AML-193 (cell line): ENCODE measurements around the gene RMDN3.

Experiments
- DNase-seq, 2 experiments: peaks; one replicate each; lab custom pipeline; 2025; lab: John Stamatoyannopoulos, UW

Gene RMDN3

DNA sequence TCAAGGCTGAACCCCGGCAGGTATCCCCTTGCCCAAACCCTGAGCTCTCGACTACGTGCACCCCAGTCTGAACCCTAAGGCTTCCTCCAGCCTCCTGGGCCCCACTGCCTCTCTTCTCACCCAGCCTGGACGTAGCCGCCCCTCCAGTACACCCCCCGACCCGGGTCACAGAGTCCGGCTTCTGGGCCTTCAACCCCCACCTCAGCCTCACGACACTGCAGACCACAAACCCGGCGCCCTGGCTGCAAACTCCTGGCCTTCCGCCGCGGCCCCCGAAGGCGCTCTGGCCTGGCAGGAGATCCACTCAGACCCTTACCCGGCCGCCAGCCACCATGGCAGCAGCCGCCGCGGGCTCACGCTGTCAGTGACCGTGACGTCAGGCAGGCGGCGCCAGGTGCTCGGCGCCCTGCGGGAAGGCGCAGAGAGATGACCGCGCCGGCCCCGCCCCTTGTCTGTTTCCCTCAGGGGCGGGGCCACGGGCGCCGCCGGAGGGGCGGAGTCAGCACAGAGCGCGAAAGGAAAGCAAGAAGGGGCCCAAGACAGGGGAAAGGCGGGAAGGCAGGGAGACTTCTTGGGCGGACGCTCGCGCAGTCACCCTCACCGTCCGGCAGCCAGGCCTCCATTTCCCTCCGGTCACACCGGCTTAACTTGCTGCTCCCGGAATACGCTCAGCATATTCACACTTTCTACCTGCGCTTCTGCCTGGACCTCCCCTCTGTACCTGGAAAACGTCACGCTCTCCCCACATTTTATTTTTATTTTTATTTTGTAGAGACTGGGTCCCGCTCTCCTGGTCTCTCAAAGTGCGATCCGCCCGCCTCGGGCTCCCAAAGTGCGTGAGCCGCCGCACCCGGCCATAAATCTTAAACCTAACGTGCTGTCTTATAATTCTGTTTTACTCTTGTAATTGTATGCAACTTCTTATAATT lies at the start of gene RMDN3:
Gene RMDN3, minus strand, starts transcription at position 372 of the 929 bp plus-strand sequence. CDS start 471 bp downstream, outside the sequence.
- peak; percentile 90 to 91 for DNase-seq

- no peak for DNase-seq
Measured at GRCh38 chr15:40803688-40804087, 48.6 kb upstream of the RMDN3 start.

DNA sequence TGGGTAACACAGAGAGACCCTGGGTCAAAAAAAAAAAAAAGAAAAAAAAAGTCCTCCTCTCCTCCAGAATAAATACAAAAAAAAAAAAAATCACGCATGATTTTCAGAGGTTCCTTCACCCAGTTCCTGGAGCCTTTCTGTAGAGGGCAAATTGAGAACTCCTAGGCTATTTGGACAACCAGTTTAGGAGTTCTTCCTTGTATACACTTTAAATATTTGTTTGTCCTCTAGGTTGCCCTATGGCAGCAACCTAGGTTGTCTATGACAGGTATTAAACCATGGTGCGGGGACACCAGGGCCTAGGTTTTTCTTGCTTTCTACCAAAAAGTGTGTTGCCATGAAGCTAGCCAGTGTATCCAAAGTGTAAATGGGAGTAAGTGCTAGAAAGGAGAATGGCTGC lies 48.0 kb upstream of the RMDN3 start:
- no peak for DNase-seq

GRCh38 chr15:40799523-40799922 lies 44.5 kb upstream of the RMDN3 start:
- DNase-seq = no peak

DNA sequence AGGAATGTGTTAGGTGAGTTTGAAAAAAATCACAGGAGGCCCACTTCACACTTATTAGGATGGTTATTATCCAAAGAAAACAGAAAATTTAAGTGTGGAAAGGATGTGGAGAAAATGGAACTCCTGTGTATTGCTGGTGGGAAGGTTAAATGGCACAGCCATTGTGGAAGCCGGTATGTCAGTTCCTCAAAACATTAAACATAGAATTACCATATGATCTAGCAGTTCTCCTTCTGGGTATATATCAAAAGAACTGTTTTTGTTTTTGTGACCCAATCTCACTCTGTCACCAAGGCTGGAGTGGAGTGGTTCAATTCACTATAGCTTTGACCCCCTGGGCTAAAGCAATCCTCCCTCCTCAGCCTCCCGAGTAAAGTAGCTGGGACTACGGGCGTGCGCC lies 41.5 kb upstream of the RMDN3 start:
- DNase-seq = peak in 1 of 2 experiments; percentile 8

DNA sequence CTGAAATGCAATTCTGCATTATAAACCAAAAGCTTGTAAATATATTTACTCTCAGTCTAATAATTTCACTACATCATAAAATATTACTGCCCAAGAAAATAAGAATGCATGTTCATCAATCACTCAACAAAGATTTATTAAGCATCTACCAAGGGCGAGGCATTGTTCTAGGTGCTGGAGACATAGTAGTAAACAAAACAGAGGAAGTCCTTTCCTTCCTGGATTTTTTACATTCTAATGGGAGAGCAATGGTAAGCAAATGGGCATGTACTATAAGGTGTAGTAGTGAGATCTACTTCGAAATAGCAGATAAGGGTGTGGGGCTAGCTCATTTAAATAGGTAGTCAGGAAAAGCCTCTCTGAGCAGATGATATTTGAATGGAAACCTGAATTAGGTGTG lies 41.0 kb upstream of the RMDN3 start:
- no peak for DNase-seq

DNA sequence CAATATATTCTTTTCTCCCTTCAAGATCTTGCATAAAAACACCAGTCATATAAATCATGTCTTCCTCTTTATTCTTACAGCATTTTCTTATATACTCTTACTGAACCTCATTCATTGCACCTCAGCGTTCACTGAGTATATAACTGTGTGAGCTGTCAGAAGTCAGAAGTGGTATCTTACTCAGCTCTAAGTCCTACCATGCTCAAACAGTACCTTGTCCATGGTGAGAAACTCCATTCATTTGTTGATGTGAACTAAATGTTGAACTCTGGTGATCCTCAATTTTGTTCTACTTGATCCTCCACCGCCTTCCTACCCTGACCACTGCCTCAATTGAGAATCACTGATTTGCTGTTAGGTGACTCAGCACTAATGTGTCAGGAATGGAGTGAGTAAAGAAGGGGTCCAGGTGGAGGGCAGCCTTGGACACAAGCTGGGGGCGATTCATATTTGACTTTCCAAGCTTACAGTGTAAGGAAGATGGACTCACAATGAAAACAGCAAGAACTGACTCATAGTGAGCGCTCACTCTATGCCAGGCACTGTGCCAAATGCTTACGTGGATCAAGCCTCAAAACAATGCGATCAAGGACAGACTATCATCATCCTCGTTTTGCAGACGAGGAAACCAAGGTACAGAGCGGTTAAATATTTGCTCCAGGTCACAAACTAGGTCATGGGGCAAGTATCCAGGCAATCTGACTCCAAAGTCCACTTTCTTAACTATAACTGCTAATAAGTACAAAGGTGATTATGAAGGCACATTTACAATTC lies 38.3 kb upstream of the RMDN3 start:
- DNase-seq = no peak

DNA sequence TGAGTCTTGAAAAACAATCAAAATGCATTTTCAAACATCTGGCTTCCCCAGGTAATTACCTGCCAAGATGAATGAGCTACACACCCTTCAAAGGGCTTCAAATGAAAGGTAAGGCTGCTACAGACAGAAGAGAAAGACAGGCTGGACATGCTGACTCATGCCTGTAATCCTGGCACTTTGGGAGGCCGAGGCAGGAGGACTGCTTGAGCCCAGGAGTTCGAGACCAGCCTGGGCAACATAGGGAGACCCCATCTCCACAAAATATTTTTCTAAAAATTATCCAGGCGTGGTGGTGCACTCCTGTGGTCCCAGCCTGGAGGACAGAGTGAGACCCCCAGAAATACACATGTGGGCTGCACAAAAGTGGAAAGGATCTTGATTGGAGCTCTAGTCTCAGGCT lies 37.3 kb upstream of the RMDN3 start:
- no peak for DNase-seq

DNA sequence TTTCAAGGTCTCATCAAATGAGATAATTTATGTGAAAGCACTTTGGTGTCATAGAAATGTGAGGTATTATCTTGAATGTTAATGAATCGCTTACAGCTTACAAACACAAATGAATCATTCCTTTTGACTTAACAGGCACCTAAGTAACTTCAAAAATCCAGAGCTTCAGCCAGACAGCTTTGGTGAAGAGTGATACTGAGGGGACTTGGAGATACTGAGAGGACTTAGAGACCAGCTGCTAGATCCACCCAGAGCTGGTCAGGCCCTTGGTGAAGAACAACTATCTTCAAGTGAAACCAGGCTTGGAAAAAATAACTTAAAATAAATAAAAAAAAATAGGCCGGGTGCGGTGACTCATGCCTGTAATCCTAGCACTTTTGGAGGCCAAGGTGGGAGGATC lies 35.7 kb upstream of the RMDN3 start:
- no peak for DNase-seq

DNA sequence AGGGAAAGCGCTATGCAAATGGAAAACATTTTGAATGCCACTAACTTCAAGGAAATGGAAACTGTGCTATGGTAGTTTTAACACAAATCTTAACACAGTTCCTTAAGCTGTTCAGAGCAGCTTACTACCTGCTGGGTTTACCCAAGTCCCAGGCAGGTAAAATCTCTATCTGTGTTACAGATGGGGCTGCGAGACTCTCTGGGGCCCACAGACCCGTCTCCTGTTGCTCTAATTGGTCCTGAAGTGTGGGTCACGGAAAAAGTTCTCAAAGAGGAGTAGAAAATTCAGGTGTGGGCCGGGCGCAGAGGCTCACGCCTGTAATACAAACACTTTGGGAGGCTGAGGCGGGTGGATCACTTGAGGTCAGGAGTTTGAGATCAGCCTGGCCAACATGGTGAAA lies 34.9 kb upstream of the RMDN3 start:
- no peak for DNase-seq

DNA sequence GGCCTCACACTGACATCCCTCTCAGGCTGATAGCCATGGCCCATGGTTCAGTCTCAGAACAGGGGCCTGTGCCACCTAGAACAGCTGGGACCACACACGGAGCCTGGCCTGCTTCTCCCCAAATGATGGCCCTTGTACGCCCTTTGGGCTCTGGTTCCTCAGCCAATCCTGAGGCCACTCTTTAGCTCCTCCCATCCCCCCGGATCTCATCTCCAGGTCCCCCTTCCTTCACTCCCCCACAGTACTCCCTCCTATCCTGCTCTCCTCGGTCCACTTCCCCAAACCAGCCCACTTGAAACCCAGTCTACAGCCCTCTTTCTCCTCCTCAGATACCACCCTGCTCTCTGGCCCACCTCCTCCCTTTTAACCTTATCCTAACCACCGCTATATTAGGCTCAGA lies 34.1 kb upstream of the RMDN3 start:
- no peak for DNase-seq

DNA sequence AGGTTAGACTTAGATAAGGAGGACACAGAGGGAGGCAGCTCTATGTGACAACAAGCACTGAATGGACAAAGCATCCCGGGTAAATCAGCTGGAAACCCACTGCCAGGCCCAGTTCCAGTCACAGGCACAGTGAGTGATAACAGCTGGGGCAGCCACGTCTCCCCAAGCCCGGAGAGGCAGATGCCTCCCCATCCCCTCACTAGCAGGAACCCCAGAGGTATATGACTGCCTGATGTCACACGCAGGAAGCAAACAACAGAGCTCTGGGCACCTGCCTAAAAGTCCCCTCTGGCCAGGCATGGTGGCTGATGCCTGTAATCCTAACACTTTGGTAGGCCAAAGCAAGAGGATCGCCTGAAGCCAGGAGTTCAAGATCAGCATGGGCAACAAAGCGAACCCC lies 32.9 kb upstream of the RMDN3 start:
- no peak for DNase-seq

DNA sequence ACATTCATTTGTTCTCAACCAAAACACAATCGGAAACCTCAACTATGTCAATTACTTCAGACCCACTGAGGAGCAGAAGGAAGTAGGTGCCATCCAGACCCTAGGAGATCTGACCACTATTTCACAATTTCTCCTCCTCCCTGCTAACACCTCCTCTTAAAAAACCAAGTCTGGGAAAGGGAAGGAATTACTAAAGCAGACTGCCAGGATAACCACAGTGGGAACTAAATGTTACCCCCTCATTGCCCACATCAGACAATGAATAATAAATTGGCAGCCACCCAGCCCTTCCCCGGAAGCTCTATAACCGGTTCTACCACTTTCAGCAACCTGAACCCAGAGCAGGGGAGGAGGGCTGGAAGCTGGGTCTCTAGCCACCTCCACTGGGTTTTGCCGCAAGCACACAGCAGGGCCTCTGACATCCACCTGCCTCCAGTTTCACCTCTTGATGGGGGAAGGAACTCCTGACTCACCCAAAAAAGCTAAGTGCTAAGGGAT lies 32.3 kb upstream of the RMDN3 start:
- peak; percentile 74 for DNase-seq

- DNase-seq = no peak
Measured at GRCh38 chr15:40785814-40786213, 30.8 kb upstream of the RMDN3 start.

DNA sequence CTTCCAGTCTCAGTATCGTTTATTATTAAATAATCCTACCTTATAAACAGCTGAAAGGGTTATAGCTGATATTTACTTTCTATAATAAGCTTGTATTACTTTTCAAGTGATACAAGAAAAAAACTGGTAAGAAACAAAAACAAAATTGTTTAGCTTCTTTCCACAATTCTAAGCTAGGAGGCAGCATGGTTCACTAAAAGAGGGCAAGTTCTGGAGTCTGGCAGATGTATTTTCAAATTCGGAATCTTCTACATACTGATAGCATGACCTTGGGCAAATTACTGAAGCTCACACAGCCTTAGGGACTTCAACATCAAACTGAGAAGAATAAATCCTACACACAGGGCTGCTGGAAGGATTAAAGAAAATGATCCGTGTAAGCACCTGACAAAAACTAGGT lies 30.1 kb upstream of the RMDN3 start:
- DNase-seq = no peak

- peak; percentile 33 to 44 for DNase-seq
Measured at GRCh38 chr15:40782609-40783227, 27.7 kb upstream of the RMDN3 start.

DNA sequence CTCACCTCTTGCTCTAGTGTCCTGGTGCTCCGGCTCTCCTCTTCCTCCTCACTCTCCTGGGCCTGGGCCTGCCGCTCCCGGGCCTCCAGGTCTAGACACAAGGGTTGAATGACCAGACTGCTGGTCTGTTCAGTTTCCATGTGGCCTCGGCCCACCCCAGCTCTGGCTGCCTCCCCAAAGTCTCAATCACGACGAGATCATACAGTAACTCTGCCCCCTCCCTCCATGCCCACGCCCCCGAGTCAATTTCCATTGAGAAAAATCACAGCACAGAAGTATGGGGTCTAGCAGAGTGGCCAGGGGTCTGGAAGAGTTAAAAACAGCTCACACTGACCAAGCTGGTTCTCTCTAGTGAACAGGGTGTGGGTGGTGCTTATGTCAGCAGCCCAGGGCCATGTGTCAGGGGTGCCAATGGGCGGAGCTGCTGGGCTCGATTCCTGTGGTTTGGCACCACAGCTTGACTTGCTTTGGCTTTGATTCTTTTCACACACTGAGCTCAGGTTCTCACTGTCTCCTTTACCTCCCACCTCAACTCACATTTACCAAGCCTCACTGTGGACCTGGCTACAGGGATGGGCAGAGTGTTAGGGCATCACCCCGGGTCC lies 21.6 kb upstream of the RMDN3 start:
- DNase-seq = no peak

- DNase-seq = no peak
Measured at GRCh38 chr15:40775740-40776536, 20.9 kb upstream of the RMDN3 start.

DNA sequence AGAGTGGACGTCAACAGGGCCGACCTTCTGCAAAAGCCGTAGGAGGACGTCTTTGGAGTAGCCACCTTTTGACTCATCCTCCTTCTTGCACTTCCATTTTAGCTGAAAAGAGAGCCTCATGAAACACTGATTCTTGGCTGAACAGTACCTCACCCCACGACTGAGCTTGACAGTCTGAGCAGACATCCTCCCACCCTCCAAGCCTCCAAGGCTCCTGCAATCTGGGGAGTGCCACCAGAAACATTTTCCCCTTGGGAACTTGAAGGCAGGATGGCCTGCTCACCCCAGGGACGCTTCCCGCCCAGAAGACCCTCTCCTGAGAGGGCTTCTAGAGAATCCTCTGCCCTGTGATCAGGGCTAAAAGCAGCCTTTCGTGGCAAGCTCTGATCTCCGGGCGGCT lies 20.0 kb upstream of the RMDN3 start:
- DNase-seq = no peak

DNA sequence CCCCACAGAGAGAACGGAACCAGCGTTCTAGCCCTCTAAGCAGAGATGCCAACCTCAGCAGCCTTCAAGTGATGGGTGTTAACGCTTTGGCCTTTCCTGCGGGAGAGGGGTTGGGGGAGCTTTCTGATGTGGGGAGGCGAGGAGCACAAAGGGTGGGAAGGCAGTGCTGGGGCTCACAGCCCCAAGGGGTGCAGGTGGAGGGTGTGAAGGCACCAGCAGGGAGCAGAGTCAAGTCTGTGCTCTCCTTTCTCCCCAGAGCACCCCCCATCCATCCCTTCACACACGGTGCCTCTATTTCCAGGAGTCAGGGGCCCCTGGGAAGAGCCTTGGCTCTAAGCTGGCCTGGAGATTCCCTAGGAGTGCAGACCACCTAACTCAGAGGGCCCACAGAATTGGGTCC lies 18.8 kb upstream of the RMDN3 start:
- DNase-seq = no peak

DNA sequence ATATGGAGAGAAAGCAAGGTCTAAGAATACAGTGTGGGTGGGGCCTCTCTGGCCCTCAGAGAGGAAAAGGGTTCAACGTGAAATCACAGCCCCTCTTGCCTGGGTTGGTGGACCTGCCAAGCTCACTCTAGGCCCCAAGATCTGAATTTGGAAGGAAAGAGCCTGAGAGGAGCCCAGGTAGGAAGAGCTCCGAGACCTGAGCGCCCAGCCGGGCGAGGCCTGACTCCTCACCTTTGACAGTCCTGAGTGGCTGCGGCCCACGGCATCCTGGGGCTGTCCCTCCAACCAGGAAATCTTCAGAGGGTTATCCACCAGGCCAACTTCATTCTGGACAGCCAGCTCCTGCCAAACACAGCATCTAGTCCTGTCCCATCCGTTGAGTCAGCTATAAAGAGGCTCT lies 18.4 kb upstream of the RMDN3 start:
- DNase-seq = no peak
